Endothelial cell of umbilical vein (primary cell): ENCODE data around the gene TACC3. TPM values are rescaled to one million over a fixed set of nuclear protein-coding genes. Genes with fewer than 3 reads are reported as not detected.

Experiments
- BruUV-seq: library from RNA; stranded (reverse); fragments of 400-500 nt; replicated peaks from 2 replicates; lab custom pipeline; 2021; lab: Mats Ljungman, UMichigan
- CTCF ChIA-PET: fragments of 300-600, 350-600 bp; sonication (Branson Sonifier 250); formaldehyde crosslinking; loops from one replicate; lab custom pipeline; 2021; ENCODE audit warnings: antibody characterized with exemption, inconsistent platforms; lab: Charles Lee
- POLR2A ChIA-PET: fragments of 300-600, 350-600 bp; sonication (Branson Sonifier 250); formaldehyde crosslinking; loops from one replicate; lab custom pipeline; 2021; ENCODE audit warnings: antibody characterized with exemption, inconsistent platforms; lab: Charles Lee
- DNase-seq: peaks from one replicate; pipeline ENCODE4 v3.0.0-alpha.2; 2011; ENCODE audit warnings: low read depth, low spot score
- FAIRE-seq: peaks from 2 replicates; lab custom pipeline; 2011; peaks lifted over from hg19 to GRCh38; lab: Jason Lieb, UNC
- H2AFZ ChIP-seq: 2 replicates; pipeline ENCODE4 v1.6.0; 2012; ENCODE audit warnings: low read depth, low read length, control low read depth, inconsistent platforms
- H3K27ac ChIP-seq: 2 replicates; pipeline ENCODE4 v1.5.1; 2011; ENCODE audit warnings: low read depth, mild to moderate bottlenecking, control low read depth, low read length, moderate library complexity; ENCODE audit not compliant: insufficient read depth
- H3K27me3 ChIP-seq, 2 experiments: 2 replicates each; pipeline versions ENCODE4 v1.6.0 to v1.6.1; 2011; ENCODE audit warnings: low read length in 2 of 2, mixed read lengths in 1 of 2; ENCODE audit not compliant: control insufficient read depth in 2 of 2, insufficient read depth in 2 of 2
- H3K36me3 ChIP-seq, 2 experiments: 2 replicates in 1 of 2; 3 replicates in 1 of 2; pipeline ENCODE4 v1.5.1; 2011; ENCODE audit warnings: low read length in 2 of 2, mild to moderate bottlenecking in 1 of 2, moderate library complexity in 1 of 2; ENCODE audit not compliant: control insufficient read depth in 2 of 2, insufficient read depth in 2 of 2; ENCODE audit errors: extremely low read depth in 1 of 2
- H3K4me1 ChIP-seq: 3 replicates; pipeline ENCODE4 v1.5.1; 2011; ENCODE audit warnings: mild to moderate bottlenecking, low read length; ENCODE audit not compliant: control insufficient read depth, insufficient read depth; ENCODE audit errors: extremely low read depth
- H3K4me2 ChIP-seq: 2 replicates; pipeline ENCODE4 v1.6.1; 2011; ENCODE audit warnings: low read length, control low read depth, mixed read lengths; ENCODE audit not compliant: insufficient read depth
- H3K4me3 ChIP-seq, 3 experiments: fragments of 200-600 bp in 1 of 3; sonication (generic), shearing (Covaris generic) in 1 of 3; replicated peaks in 1 of 3; 2 replicates each; pipeline ENCODE4 v1.5.1; 2011 to 2016; ENCODE audit warnings: control low read depth in 3 of 3, low read length in 3 of 3, mild to moderate bottlenecking in 2 of 3, inconsistent platforms in 1 of 3, low read depth in 1 of 3, moderate library complexity in 1 of 3; ENCODE audit not compliant: insufficient read depth in 1 of 3
- H3K79me2 ChIP-seq: 2 replicates; pipeline ENCODE4 v1.6.0; 2012; ENCODE audit warnings: low read length, inconsistent platforms; ENCODE audit not compliant: control insufficient read depth, insufficient read depth
- H3K9ac ChIP-seq: replicated peaks from 2 replicates; pipeline ENCODE3; 2011; ENCODE audit warnings: low read length, control low read depth; ENCODE audit not compliant: insufficient read depth; ENCODE audit errors: extremely low read depth
- H3K9me1 ChIP-seq: replicated peaks from 3 replicates; pipeline ENCODE4 v1.6.0; 2011; ENCODE audit warnings: mild to moderate bottlenecking, low read length; ENCODE audit not compliant: control insufficient read depth, insufficient read depth; ENCODE audit errors: extremely low read depth
- H3K9me3 ChIP-seq: replicated peaks from 2 replicates; pipeline ENCODE4 v1.5.1; 2012; ENCODE audit warnings: low read length, inconsistent platforms; ENCODE audit not compliant: control insufficient read depth, insufficient read depth
- H4K20me1 ChIP-seq: replicated peaks from 2 replicates; pipeline ENCODE3; 2011; ENCODE audit warnings: mild to moderate bottlenecking, low read length; ENCODE audit not compliant: control insufficient read depth, insufficient read depth; ENCODE audit errors: extremely low read depth
- EZH2 ChIP-seq: IDR thresholded peaks from 2 replicates; pipeline ENCODE4 v1.6.1; 2012; ENCODE audit warnings: borderline replicate concordance, low read depth, mild to moderate bottlenecking, moderate library complexity, low read length, inconsistent platforms; ENCODE audit not compliant: severe bottlenecking
- FOS ChIP-seq: IDR thresholded peaks from 2 replicates; pipeline ENCODE4 v1.6.1; 2011; ENCODE audit warnings: mild to moderate bottlenecking, low read length, moderate library complexity, borderline replicate concordance; ENCODE audit not compliant: insufficient read depth
- GATA2 ChIP-seq: IDR thresholded peaks from 2 replicates; pipeline ENCODE4 v1.7.0; 2011; ENCODE audit warnings: low read depth, mild to moderate bottlenecking, moderate library complexity, mixed read lengths, low read length; ENCODE audit not compliant: insufficient read length, insufficient read depth
- JUN ChIP-seq: IDR thresholded peaks from 2 replicates; pipeline ENCODE4 v1.6.1; 2011; ENCODE audit warnings: borderline replicate concordance, low read depth; ENCODE audit not compliant: insufficient read length, insufficient read depth
- MYC ChIP-seq: IDR thresholded peaks from one replicate; pipeline ENCODE4 v1.6.1; 2011; ENCODE audit warnings: mild to moderate bottlenecking, low read depth, low read length
- POLR2A ChIP-seq: IDR thresholded peaks from 2 replicates; pipeline ENCODE4 v1.6.1; 2012; ENCODE audit warnings: low read depth, mild to moderate bottlenecking, control low read depth, low read length
- POLR2AphosphoS5 ChIP-seq: IDR thresholded peaks from 2 replicates; pipeline ENCODE4 v1.6.1; 2012; ENCODE audit warnings: low read depth, mild to moderate bottlenecking, control low read depth, low read length, moderate library complexity; ENCODE audit not compliant: insufficient read depth
- dilution Hi-C: fragments of 300-500 bp; cut with MboI; formaldehyde crosslinking; loops from one replicate; pipeline ENCODE4 v1.15.0; 2019; ENCODE audit warnings: low sequenced_read_pairs; ENCODE audit not compliant: extremely low pct_ligation_motif_present
- intact Hi-C: fragments of 100-400 bp; cut with micrococcal nuclease; formaldehyde crosslinking; loops from one replicate; pipeline ENCODE4 v1.10.0; 2022
- polyA plus RNA-seq, 4 experiments: library from polyadenylated mRNA; depleted of rRNA in 3 of 4; stranded (reverse) in 3 of 4; unstranded in 1 of 4; fragments of >200 nt; gene quantifications; 2 replicates each; pipeline versions ENCODE4 v1.2.1 to v1.2.3, GENCODE V29; 2011 to 2012; ENCODE audit warnings: missing spikeins in 1 of 4
- total RNA-seq: library from RNA; stranded (reverse); gene quantifications from 2 replicates; pipeline ENCODE4 v1.2.3, GENCODE V29; 2021
- TF ChIP-seq, protein P1 (sequence below): IDR thresholded peaks from 2 replicates; pipeline ENCODE4 v1.6.1; 2011; ENCODE audit not compliant: insufficient read depth, insufficient read length
- TF ChIP-seq, protein P2 (sequence below), 2 donors: IDR thresholded peaks; 1 replicate in 1 of 2; 2 replicates in 1 of 2; pipeline ENCODE4 v1.5.1; 2011; ENCODE audit warnings: low read length in 2 of 2, mild to moderate bottlenecking in 2 of 2, moderate library complexity in 2 of 2, control low read depth in 1 of 2, inconsistent platforms in 1 of 2, low read depth in 1 of 2; ENCODE audit not compliant: insufficient read depth in 1 of 2; ENCODE audit errors: extremely low read depth in 1 of 2

TACC3 gene
- total and polyA plus RNA-seq, 2 donors (not counting 3 experiments of a cell fraction or from before 2014, with no cell fraction given) = 54.5 to 135 TPM

DNA sequence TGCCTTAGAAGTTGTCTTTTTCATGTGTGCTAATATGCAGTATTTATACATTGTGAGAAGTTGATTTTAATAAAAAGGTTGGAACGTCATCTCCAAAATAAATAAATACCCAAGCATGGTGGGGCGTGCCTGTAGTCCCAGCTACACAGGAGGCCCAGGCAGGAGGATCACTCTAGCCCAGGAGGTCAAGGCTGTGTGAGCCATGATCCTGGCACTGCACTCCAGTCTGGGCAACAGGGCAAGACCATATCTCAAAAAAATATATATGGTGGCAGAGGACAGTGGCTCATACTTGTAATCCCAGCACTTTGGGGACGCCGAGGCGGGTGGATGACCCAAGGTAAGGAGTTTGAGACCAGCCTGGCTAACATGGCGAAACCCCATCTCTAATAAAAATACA lies 15.6 kb upstream of the TACC3 start:
- CTCF ChIA-PET = interaction anchor here (1.2 to 6.0 kb wide), 2 partner anchors 13 to 22 kb away, joined by 3 to 53 read pairs; no protein-coding TSS in a partner anchor
- no peak overlapping the region for H3K4me3 ChIP-seq
- dilution Hi-C loops (no loop called here), intact Hi-C loops (no loop called here)
- DNase-seq (no peak), FAIRE-seq (no peak)
- H3K27ac ChIP-seq = no peak overlapping the region
- no TSS peak for BruUV-seq
- H3K27me3 ChIP-seq = no peaks in the 10 kb centered on the region
- peaks cover 91% of the 10 kb centered on the region for H3K79me2 ChIP-seq
- H3K9me3 ChIP-seq = no peaks in the 10 kb centered on the region
- H3K9me1 ChIP-seq = no peaks in the 10 kb centered on the region
- POLR2A ChIA-PET = no interaction called here
- peaks cover 7% of the 10 kb centered on the region for H3K4me1 ChIP-seq
- peaks cover 9 to 12% of the 10 kb centered on the region in 2 experiments for H3K36me3 ChIP-seq
- H2AFZ ChIP-seq = no peak overlapping the region
- no peak overlapping the region for H3K9ac ChIP-seq
- no peak for TF ChIP-seq MYC
- TF ChIP-seq POLR2A = no peak
- no peak for TF ChIP-seq GATA2
- TF ChIP-seq EZH2 = no peak
- no peak for TF ChIP-seq FOS
- no peak for TF ChIP-seq POLR2AphosphoS5
- TF ChIP-seq, protein P1, sequence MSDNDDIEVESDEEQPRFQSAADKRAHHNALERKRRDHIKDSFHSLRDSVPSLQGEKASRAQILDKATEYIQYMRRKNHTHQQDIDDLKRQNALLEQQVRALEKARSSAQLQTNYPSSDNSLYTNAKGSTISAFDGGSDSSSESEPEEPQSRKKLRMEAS = no peak
- TF ChIP-seq JUN = no peak
- TF ChIP-seq, protein P2, sequence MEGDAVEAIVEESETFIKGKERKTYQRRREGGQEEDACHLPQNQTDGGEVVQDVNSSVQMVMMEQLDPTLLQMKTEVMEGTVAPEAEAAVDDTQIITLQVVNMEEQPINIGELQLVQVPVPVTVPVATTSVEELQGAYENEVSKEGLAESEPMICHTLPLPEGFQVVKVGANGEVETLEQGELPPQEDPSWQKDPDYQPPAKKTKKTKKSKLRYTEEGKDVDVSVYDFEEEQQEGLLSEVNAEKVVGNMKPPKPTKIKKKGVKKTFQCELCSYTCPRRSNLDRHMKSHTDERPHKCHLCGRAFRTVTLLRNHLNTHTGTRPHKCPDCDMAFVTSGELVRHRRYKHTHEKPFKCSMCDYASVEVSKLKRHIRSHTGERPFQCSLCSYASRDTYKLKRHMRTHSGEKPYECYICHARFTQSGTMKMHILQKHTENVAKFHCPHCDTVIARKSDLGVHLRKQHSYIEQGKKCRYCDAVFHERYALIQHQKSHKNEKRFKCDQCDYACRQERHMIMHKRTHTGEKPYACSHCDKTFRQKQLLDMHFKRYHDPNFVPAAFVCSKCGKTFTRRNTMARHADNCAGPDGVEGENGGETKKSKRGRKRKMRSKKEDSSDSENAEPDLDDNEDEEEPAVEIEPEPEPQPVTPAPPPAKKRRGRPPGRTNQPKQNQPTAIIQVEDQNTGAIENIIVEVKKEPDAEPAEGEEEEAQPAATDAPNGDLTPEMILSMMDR (IDR thresholded peaks at IDR 0.05; ENCODE audit: extremely low read depth in 1 of 2, insufficient read depth in 1 of 2, low read depth in 1 of 2, low read length in 2 of 2) = no peak
- H3K4me2 ChIP-seq = no peak overlapping the region
- H4K20me1 ChIP-seq = no peaks in the 10 kb centered on the region
